ENCODE results near the gene EHBP1. TPM values are rescaled to one million over a fixed set of nuclear protein-coding genes. Genes with fewer than 3 reads are reported as not detected.

Gene EHBP1
- polyA plus RNA-seq, 6 donors from 2014 or later: 1.4 to 18.3 (median 16.2) TPM

DNA sequence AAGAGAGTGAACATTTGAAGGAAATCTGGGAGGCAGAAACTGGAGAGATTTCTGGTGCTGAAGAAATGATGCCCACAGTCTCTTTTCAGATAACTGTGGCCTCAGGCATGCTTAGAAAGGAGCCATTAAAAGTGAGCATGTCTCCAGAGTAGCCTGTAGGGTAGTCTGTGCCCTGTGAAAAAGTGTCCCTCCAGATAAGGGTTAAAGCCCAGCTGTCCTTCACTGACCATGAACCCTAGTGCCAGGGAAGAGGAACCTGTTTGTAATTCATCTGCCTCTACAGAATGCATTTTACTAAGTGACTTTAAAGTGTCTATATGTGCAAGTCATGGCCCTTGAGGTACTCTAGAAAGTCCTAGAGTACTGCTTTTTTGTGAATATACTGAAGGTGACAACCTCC lies 30.5 kb upstream of the EHBP1 start:
- no peaks in the 10 kb centered on the region for H3K9me3 Mint-ChIP-seq
- H3K36me3 Mint-ChIP-seq: no peaks in the 10 kb centered on the region
- H3K4me3 Mint-ChIP-seq: no peak overlapping the region

DNA sequence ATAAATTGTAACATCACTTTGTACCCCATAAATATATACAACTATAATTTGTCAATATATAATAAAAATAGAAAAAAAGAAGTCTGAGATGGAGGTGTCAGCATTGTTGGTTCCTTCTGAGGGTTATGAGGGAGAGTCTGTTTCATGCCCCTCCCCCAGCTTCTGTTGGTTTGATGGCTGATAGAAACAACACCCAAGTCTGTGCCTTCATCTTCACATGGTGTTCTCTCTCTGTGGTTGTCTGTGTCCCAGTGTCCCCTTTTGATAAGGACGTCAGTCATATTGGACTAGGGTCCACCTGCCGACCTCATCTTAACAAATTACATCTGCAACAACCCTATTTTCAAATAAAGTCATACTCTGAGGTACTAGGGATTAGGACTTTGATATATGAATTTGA lies 20.3 kb upstream of the EHBP1 start:
- Mint-ChIP-seq H3K27ac (no peak overlapping the region), H3K9me3 (no peaks in the 10 kb centered on the region), H3K36me3 (no peaks in the 10 kb centered on the region), H3K27me3 (peaks cover 23 to 36% (median 24%) of the 10 kb centered on the region in 3 donors), H3K4me1 (no peaks in the 10 kb centered on the region), H3K4me3 (no peak overlapping the region)
- ATAC-seq (ENCODE audit: low read depth in 2 of 2): no peak
- DNase-seq: no peak

More for the DNA sequence above, 30.5 kb upstream of the EHBP1 start:
- no peak for ATAC-seq (ENCODE audit: low read depth in 2 of 2)
- Mint-ChIP-seq H3K4me1 (no peaks in the 10 kb centered on the region), H3K27me3 (peaks cover 0 to 2% (median 0%) of the 10 kb centered on the region in 3 donors), H3K27ac (no peak overlapping the region)
- DNase-seq: no peak

DNA sequence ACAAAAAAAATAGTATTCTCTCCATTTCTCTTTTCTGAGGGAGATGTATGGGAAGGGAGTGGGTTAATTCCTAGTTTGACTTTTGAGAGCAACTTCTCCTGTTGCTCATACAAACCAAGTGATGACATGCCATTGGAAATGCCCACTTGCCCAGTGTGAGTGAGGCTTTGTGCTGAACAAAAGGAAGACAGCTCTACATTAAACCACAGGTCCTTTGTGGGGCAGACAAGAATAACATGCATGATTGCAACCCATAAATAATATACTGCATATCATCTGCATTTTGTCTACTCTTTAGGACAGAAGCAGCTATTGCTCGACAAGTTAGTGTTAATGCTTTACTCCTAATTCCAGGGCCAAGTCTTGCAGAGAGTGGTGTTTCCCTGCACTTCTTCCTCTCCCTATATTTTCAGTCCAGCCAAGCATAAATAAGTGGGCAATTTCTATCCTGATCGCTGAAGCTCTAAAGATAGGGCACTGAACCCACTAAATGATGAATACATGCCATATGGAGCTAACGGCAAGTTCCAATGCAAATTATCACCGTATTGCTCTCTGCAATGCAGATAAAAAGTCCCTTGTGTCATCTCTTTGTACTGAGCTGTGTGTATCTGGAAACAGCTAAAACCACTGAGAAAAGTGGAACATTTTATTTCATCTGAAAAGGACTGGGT lies 19.4 kb upstream of the EHBP1 start:
- Mint-ChIP-seq H3K27ac (no peak overlapping the region), H3K27me3 (peaks cover 18 to 31% (median 22%) of the 10 kb centered on the region in 3 donors), H3K4me3 (no peak overlapping the region), H3K4me1 (no peaks in the 10 kb centered on the region), H3K36me3 (no peaks in the 10 kb centered on the region), H3K9me3 (no peaks in the 10 kb centered on the region)
- DNase-seq (no peak), ATAC-seq (ENCODE audit: low read depth in 2 of 2) (no peak)

DNA sequence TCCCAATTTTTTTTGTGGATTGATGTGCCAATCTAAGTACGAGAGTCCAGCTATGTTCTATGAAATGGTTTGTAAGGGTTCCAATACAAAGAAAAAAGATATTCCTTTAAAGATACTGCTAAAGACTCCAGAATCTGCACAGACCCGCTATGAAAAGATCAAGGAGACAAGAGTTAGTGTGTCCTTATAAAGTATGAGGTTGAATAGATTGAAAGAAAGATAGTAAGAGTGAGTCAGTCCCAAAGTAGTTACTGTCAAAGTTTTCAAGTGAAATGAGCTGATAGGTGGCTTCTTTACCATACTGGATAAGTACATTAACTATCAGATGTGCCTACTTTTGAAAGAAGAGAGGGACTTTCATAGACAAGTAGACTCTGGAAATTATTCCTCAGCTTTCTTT lies 17.9 kb upstream of the EHBP1 start:
- Mint-ChIP-seq H3K27me3 (peaks cover 20 to 25% (median 21%) of the 10 kb centered on the region in 3 donors), H3K27ac (no peak overlapping the region), H3K9me3 (no peaks in the 10 kb centered on the region), H3K4me3 (no peak overlapping the region), H3K4me1 (no peaks in the 10 kb centered on the region), H3K36me3 (no peaks in the 10 kb centered on the region)
- no peak for DNase-seq
- ATAC-seq (ENCODE audit: low read depth in 2 of 2): no peak

DNA sequence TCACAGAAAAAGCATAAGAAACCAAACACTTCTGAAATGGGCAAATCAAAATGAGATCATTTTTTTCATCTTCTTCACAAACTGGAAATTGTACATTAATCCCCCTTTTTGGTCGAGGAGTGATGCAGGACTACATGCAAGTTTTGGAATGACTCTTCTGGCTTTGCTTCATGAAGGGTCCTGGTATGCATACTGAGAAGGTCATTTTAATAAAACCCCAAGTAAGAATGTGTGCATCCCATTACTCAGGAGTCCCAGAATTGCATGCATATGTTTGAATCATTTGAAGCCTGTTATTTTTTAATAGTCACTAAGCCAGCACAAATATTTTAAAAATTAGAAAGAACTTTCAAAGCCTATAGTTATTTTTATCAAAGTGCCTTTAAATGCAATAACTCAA lies 16.7 kb upstream of the EHBP1 start:
- DNase-seq (no peak), ATAC-seq (ENCODE audit: low read depth in 2 of 2) (no peak)
- Mint-ChIP-seq H3K9me3 (peaks cover 0 to 2% (median 0%) of the 10 kb centered on the region in 7 donors), H3K27me3 (peaks cover 23 to 29% (median 28%) of the 10 kb centered on the region in 3 donors), H3K4me3 (no peak overlapping the region), H3K27ac (no peak overlapping the region), H3K36me3 (no peaks in the 10 kb centered on the region), H3K4me1 (no peaks in the 10 kb centered on the region)

DNA sequence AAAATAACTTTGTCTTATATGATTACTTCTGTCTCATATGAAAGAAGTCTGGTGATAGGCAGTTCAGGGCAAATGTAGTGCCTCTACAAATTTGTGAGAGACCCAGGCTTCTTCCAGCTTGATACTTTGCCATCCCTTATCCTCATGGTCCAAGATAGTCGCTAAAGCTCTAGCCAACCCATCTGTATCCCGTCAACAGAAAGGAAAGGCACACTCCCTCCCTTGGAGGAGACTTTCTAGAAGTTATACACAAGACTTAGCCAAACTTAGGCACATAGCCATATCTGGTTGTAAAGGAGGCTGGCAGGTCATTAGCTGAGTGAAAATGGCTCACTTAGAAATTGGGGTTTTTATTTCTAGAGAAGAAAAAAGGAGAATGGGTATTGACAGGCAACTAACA lies 14.3 kb upstream of the EHBP1 start:
- Mint-ChIP-seq H3K9me3 (peaks cover 0 to 2% (median 0%) of the 10 kb centered on the region in 7 donors), H3K4me1 (no peaks in the 10 kb centered on the region), H3K27me3 (peaks cover 18 to 28% (median 23%) of the 10 kb centered on the region in 3 donors), H3K27ac (no peak overlapping the region), H3K4me3 (no peak overlapping the region), H3K36me3 (no peaks in the 10 kb centered on the region)
- DNase-seq (no peak), ATAC-seq (ENCODE audit: low read depth in 2 of 2) (no peak)

DNA sequence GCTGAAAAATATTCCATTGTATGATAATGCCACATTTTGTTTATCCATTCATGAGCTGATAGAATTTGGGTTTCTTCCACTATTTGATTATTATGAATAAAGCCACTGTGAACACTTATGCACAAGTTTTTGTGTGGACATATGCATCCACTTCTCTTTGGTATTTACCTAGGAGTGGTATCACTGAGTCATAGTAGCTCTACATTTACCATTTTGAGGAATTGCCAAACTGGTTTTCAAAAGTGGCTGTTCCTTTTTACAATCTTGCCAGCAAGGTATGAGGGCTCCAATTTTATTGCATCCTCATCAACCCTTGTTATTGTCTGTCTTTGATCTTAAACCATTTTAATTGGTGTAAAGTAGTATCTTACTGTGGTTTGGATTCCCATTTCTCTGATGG lies 13.3 kb upstream of the EHBP1 start:
- ATAC-seq (ENCODE audit: low read depth in 2 of 2): no peak
- Mint-ChIP-seq H3K4me1 (no peaks in the 10 kb centered on the region), H3K9me3 (peaks cover 0 to 2% (median 0%) of the 10 kb centered on the region in 7 donors), H3K4me3 (no peak overlapping the region), H3K27ac (no peak overlapping the region), H3K27me3 (peaks cover 18 to 30% (median 23%) of the 10 kb centered on the region in 3 donors), H3K36me3 (no peaks in the 10 kb centered on the region)
- DNase-seq: no peak

DNA sequence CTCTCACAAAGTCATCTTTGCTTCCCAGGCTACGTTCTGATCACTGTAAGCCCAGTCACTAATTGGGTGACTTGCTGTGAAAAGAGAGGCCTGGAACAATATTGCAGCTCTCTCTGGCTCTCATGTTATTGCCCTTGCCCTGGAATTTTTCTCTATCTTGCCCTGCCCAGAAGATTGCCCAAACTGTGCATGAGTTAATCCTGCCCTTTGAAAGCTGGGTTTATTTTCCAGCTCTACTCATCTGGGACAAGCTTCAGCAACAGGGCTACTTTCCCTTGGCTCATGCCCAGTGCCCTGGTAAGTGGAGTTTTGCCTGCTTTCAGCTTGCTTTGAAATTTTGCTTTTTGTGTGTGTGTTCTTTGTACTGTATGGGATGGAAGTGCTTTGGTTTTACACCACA lies 6.9 kb upstream of the EHBP1 start:
- no peaks in the 10 kb centered on the region for H3K9me3 Mint-ChIP-seq
- H3K36me3 Mint-ChIP-seq: no peaks in the 10 kb centered on the region
- no peaks in the 10 kb centered on the region for H3K4me1 Mint-ChIP-seq
- H3K27ac Mint-ChIP-seq: no peak overlapping the region
- DNase-seq (no peak), ATAC-seq (ENCODE audit: low read depth in 2 of 2) (no peak)
- H3K4me3 Mint-ChIP-seq: no peak overlapping the region
- H3K27me3 Mint-ChIP-seq: peaks cover 0 to 18% (median 4%) of the 10 kb centered on the region in 3 donors

DNA sequence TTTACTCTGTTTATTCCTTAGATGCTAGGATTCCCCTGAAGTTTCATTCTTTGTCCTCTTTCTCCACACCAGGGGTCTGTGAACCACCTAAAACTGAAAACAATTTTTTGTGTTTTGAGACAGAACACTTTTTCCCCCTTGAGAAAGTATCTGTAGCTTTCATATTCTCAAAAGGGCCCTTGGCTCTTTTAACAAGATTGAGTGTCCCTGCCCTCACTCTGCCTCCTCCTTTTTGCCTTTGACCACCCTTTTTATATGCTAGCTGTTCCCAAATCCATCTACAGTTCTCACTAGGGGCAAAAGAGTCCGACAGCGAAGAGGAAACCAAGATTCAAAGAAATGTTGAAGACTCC lies 883 bp upstream of the EHBP1 start:
- Mint-ChIP-seq H3K9me3 (no peaks in the 10 kb centered on the region), H3K36me3 (peaks cover 0 to 9% of the 10 kb centered on the region in 2 donors)
- no peak for DNase-seq

DNA sequence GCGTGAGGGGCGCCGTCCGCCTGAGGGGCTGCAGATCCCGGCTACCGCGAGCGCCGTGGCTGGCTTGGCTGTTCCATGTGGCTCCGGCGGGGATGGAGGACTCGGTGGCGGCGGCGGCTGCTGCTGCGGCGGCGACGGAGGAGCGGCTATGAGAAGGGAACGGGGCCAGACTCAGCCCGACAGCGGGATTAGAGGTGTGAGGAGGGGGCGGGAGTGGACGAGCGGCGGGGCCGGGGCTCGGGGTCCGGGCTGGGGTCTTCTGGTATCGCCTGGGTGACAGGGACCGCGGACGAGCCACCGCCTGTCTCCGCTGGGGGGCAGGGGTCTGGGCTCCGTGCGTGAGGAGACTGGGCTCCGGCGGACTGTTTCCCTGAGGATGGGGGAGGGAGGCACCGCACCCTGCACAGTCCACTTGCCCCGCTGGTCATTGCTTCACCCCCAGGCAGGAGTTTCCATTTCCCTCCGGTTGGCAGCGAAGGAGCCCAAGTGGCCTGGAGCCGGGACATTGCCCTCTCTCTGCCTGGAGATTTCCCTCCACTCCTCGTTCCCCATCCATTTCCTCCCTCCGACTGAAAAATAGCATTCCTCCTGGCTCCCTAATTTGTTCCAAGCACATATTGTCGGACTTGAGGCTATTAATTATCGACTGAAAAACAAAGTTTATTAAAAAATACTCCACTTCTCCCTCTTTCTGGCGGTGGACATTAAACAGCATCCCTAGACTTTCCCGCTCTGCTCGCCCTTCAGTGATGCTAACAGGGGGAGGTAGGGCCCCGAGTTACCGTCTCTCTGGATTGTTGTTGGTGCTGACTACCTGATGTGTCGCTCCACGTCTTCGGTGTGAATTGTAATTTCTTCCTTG lies 577 bp downstream of the EHBP1 start:
- ATAC-seq (ENCODE audit: low read depth in 2 of 2) (peak; percentile 11 to 13), DNase-seq (no peak)
- no peaks in the 10 kb centered on the region for H3K27me3 Mint-ChIP-seq
- H3K27ac Mint-ChIP-seq: peak overlapping the region; percentile 40 to 95 (median 82)
- no peaks in the 10 kb centered on the region for H3K9me3 Mint-ChIP-seq
- H3K4me1 Mint-ChIP-seq: peaks cover 21 to 35% (median 30%) of the 10 kb centered on the region in 3 donors
- peak overlapping the region; percentile 86 to 99 (median 96) for H3K4me3 Mint-ChIP-seq
- peaks cover 0 to 9% of the 10 kb centered on the region in 2 donors for H3K36me3 Mint-ChIP-seq

More for the DNA sequence above, 883 bp upstream of the EHBP1 start:
- Mint-ChIP-seq H3K27ac (peak overlapping the region in 4 of 6 donors; percentile 75 to 95 (median 92)), H3K4me1 (peaks cover 21 to 35% (median 30%) of the 10 kb centered on the region in 3 donors), H3K4me3 (peak overlapping the region; percentile 86 to 99 (median 96)), H3K27me3 (no peaks in the 10 kb centered on the region)
- ATAC-seq (ENCODE audit: low read depth in 2 of 2): no peak

DNA sequence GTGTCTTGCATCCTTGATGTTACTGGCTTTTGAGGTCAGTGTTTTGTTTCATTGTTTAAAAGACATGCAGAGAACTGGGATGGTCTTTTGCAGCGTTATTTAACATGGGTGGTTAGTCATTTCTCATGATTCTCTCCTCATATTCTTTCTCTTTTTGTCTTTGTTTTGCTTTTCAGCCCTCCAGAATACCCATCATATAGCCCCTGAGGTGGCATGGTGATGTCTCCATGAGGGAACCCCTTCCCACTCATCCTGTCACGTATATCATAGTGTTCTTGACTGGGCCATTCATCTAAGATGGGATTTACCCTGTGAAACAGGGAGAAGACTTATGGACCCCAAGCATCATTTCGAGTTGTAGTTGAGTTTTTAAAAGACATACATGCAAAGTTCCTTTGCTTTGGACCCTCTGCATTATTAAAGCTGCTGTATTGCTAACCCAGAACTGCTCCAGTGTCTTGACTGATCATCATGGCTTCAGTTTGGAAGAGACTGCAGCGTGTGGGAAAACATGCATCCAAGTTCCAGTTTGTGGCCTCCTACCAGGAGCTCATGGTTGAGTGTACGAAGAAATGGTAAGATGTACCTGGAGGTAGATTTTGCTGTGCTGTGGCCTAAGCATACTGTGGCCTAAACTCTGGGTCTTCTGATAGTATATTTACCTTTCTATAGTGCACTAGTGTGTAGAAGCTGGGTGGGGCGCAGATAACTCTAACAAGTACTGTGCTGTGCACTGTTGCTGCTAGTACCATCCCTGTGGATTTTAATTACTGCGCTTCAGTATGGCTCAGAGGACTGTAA lies 1.4 kb downstream of the EHBP1 start:
- H3K27ac Mint-ChIP-seq: peak overlapping the region in 5 of 6 donors; percentile 24 to 92 (median 75)
- no peaks in the 10 kb centered on the region for H3K27me3 Mint-ChIP-seq
- DNase-seq (no peak), ATAC-seq (ENCODE audit: low read depth in 2 of 2) (no peak)
- H3K36me3 Mint-ChIP-seq: peaks cover 0 to 9% of the 10 kb centered on the region in 2 donors
- peak overlapping the region; percentile 86 to 99 (median 96) for H3K4me3 Mint-ChIP-seq
- no peaks in the 10 kb centered on the region for H3K9me3 Mint-ChIP-seq
- H3K4me1 Mint-ChIP-seq: peaks cover 21 to 35% (median 30%) of the 10 kb centered on the region in 3 donors

DNA sequence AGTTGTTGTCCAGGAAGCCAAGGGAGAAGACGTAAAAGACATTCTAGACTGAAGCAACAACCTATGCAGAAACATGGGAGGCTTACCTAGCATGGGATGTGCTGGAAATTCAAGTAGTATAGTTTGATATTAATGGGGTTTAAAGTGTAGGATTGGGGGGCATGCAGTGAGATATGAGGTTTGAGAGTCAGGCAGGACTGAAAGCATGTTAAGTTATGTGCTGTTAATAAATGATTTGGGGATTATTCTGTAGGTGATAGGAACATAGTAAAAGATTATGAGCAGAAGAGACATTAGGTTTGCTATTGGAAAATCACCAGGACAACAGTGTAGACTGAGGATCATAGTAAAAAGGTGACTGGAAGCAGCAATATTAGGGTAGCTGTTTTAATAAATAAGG lies 3.2 kb downstream of the EHBP1 start:
- Mint-ChIP-seq H3K27ac (no peak overlapping the region), H3K4me1 (peaks cover 21 to 40% (median 30%) of the 10 kb centered on the region in 3 donors), H3K36me3 (peaks cover 0 to 9% of the 10 kb centered on the region in 2 donors), H3K27me3 (no peaks in the 10 kb centered on the region), H3K9me3 (no peaks in the 10 kb centered on the region), H3K4me3 (peak overlapping the region in 2 of 8 donors; percentile 2 to 37)
- no peak for ATAC-seq (ENCODE audit: low read depth in 2 of 2)
- DNase-seq: no peak

DNA sequence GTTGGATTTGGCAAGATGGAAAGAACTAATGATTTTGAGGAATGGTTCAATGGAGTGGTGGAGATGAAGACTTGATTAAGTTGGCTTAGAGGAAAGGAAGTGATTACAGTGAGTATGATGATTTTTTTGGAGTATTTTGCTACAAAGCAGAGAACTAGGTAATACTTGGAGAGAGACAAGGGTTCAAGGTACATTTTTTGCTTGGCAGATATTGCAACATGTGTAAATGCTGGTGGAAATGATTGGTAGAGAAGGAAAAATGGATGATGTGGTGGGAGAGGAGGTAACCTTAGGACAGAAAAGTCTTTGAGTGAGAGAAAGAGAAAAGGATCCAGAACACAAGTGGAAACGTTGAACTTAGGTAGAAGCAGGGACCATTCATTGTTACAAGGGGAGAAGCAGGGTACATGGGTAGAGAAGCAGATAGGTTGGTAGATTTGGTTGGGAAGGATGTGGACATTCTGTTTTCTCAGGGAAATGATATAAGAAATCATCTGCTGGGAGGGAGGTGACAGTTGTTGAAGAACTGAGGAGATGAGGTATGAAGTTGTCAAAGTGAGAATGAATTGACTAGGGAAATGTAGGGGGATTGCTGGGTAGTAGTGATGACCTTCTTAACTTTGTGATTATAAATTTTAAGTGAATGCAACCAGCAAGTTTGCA lies 6.5 kb downstream of the EHBP1 start:
- no peaks in the 10 kb centered on the region for H3K27me3 Mint-ChIP-seq

More for the DNA sequence above, 6.5 kb downstream of the EHBP1 start:
- Mint-ChIP-seq H3K36me3 (peaks cover 0 to 15% of the 10 kb centered on the region in 2 donors), H3K27ac (no peak overlapping the region), H3K4me1 (peaks cover 9 to 25% (median 21%) of the 10 kb centered on the region in 3 donors), H3K9me3 (no peaks in the 10 kb centered on the region), H3K4me3 (no peak overlapping the region)
- ATAC-seq (ENCODE audit: low read depth in 2 of 2) (no peak), DNase-seq (no peak)

Measured in naive B cell (primary cell).